SK-N-SH treated with all-trans-retinoic acid at 6 μM for 48 hours (cell line): ENCODE measurements around the gene AGAP3.

ENCODE experiments used
- ARNTL ChIP-seq: fragments of 450-650 bp; formaldehyde crosslinking; IDR thresholded peaks from 2 replicates; pipeline ENCODE4 v1.5.0; 2020; ENCODE audit warnings: low read depth, mild to moderate bottlenecking, moderate library complexity, borderline replicate concordance
- CSDC2 ChIP-seq: fragments of 250-450 bp; sonication (Bioruptor Pico); IDR thresholded peaks from 2 replicates; pipeline ENCODE4 v1.5.0; 2020; ENCODE audit warnings: mild to moderate bottlenecking, moderate library complexity
- PPARA ChIP-seq: fragments of 250-450 bp; sonication (Bioruptor Pico); IDR thresholded peaks from 2 replicates; pipeline ENCODE4 v1.5.0; 2020; ENCODE audit warnings: mild to moderate bottlenecking, borderline replicate concordance
- RARB ChIP-seq: fragments of 250-450 bp; sonication (Bioruptor Pico); IDR thresholded peaks from 2 replicates; pipeline ENCODE4 v1.8.0; 2021; ENCODE audit warnings: mild to moderate bottlenecking, moderate library complexity
- TCF4 ChIP-seq: fragments of 250-450 bp; sonication (Bioruptor Pico); IDR thresholded peaks from 2 replicates; pipeline ENCODE4 v1.8.0; 2021; ENCODE audit warnings: mild to moderate bottlenecking, moderate library complexity, borderline replicate concordance
- TOX ChIP-seq: fragments of 250-450 bp; sonication (Bioruptor Pico); IDR thresholded peaks from 2 replicates; pipeline ENCODE4 v1.8.0; 2021; ENCODE audit warnings: mild to moderate bottlenecking, moderate library complexity, borderline replicate concordance
- ZC3H10 ChIP-seq: fragments of 250-450 bp; sonication (Bioruptor Pico); IDR thresholded peaks from 2 replicates; pipeline ENCODE4 v1.5.1; 2021; ENCODE audit warnings: mild to moderate bottlenecking, moderate library complexity
- ZFP3 ChIP-seq: fragments of 250-450 bp; sonication (Bioruptor Pico); IDR thresholded peaks from 2 replicates; pipeline ENCODE4 v1.5.0; 2020; ENCODE audit warnings: mild to moderate bottlenecking, moderate library complexity
- ZNF565 ChIP-seq: fragments of 450-650 bp; formaldehyde crosslinking; conservative IDR thresholded peaks from 2 replicates; pipeline ENCODE4 v1.5.0; 2020; ENCODE audit warnings: low read depth, mild to moderate bottlenecking, moderate library complexity
- ZNF8 ChIP-seq: fragments of 450-650 bp; formaldehyde crosslinking; IDR thresholded peaks from 2 replicates; pipeline ENCODE4 v1.5.0; 2020; ENCODE audit warnings: mild to moderate bottlenecking, moderate library complexity
- TF ChIP-seq, protein P1 (sequence below): fragments of 250-450 bp; sonication (Bioruptor Pico); IDR thresholded peaks from 2 replicates; pipeline ENCODE4 v1.5.1; 2020; ENCODE audit warnings: low read depth, mild to moderate bottlenecking, moderate library complexity
- TF ChIP-seq, protein P2 (sequence below): fragments of 250-450 bp; sonication (Bioruptor Pico); IDR thresholded peaks from 2 replicates; pipeline ENCODE4 v1.8.0; 2020; ENCODE audit warnings: mild to moderate bottlenecking, moderate library complexity, borderline replicate concordance
- TF ChIP-seq, protein P3 (sequence below): fragments of 250-450 bp; sonication (Bioruptor Pico); IDR thresholded peaks from 2 replicates; pipeline ENCODE4 v1.5.1; 2021; ENCODE audit warnings: mild to moderate bottlenecking, moderate library complexity
- TF ChIP-seq, protein P4 (sequence below): fragments of 250-450 bp; sonication (Bioruptor Pico); IDR thresholded peaks from 2 replicates; pipeline ENCODE4 v1.5.0; 2020; ENCODE audit warnings: mild to moderate bottlenecking, moderate library complexity

DNA sequence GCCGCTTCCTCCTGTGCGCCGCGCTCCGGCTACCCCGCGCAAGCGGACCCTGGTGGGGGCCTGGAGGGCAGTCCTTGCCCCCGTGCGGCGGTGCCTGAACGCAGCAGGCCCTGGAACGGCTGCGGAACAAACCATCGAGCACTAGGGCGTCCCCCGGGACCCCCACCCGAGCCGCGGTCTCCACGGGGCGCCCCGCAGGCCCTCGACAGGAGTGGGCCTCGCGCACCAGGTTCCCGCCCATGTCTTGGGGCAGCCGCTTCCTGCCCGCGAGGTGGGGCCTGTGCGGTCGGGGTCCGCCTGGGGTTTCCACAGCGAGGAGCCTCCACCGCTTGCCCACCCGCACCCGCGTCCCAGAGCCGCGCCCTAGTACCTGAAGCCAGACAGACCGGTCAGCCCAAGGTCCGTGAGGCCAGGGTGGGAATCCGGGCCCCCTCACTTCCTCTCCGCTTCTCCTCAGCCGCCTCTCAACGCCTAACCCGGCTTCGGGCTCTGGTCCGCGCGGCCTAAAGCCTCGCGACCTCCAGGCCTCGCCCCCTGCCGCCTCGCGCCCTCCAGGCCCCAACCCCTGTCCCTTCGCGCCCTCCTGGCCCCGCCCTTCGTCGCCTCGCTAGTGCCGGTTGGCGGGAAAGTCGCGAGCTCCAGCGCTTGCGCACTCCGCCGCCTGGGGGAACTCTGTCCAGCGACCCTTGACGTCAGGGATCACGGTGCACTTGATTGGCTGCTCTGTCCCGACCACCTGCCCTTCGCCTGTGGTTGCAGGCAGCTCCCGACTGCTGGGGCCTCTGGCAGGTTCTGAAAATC is 88.2 kb downstream of the AGAP3 start:
- TF ChIP-seq, protein P1, sequence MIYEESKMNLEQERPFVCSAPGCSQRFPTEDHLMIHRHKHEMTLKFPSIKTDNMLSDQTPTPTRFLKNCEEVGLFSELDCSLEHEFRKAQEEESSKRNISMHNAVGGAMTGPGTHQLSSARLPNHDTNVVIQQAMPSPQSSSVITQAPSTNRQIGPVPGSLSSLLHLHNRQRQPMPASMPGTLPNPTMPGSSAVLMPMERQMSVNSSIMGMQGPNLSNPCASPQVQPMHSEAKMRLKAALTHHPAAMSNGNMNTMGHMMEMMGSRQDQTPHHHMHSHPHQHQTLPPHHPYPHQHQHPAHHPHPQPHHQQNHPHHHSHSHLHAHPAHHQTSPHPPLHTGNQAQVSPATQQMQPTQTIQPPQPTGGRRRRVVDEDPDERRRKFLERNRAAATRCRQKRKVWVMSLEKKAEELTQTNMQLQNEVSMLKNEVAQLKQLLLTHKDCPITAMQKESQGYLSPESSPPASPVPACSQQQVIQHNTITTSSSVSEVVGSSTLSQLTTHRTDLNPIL (CRISPR knock-in tag): no peak
- no peak for TF ChIP-seq PPARA
- no peak for TF ChIP-seq ZNF565
- no peak for TF ChIP-seq ZFP3 (CRISPR knock-in tag)
- TF ChIP-seq, protein P2, sequence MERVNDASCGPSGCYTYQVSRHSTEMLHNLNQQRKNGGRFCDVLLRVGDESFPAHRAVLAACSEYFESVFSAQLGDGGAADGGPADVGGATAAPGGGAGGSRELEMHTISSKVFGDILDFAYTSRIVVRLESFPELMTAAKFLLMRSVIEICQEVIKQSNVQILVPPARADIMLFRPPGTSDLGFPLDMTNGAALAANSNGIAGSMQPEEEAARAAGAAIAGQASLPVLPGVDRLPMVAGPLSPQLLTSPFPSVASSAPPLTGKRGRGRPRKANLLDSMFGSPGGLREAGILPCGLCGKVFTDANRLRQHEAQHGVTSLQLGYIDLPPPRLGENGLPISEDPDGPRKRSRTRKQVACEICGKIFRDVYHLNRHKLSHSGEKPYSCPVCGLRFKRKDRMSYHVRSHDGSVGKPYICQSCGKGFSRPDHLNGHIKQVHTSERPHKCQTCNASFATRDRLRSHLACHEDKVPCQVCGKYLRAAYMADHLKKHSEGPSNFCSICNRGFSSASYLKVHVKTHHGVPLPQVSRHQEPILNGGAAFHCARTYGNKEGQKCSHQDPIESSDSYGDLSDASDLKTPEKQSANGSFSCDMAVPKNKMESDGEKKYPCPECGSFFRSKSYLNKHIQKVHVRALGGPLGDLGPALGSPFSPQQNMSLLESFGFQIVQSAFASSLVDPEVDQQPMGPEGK (CRISPR knock-in tag): no peak
- TF ChIP-seq TCF4 (CRISPR knock-in tag): no peak
- no peak for TF ChIP-seq ZC3H10 (CRISPR knock-in tag)
- no peak for TF ChIP-seq TOX (CRISPR knock-in tag)
- TF ChIP-seq, protein P3, sequence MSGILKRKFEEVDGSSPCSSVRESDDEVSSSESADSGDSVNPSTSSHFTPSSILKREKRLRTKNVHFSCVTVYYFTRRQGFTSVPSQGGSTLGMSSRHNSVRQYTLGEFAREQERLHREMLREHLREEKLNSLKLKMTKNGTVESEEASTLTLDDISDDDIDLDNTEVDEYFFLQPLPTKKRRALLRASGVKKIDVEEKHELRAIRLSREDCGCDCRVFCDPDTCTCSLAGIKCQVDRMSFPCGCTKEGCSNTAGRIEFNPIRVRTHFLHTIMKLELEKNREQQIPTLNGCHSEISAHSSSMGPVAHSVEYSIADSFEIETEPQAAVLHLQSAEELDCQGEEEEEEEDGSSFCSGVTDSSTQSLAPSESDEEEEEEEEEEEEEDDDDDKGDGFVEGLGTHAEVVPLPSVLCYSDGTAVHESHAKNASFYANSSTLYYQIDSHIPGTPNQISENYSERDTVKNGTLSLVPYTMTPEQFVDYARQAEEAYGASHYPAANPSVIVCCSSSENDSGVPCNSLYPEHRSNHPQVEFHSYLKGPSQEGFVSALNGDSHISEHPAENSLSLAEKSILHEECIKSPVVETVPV: no peak
- no peak for TF ChIP-seq ZNF8
- no peak for TF ChIP-seq CSDC2
- TF ChIP-seq RARB (CRISPR knock-in tag): no peak
- TF ChIP-seq, protein P4, sequence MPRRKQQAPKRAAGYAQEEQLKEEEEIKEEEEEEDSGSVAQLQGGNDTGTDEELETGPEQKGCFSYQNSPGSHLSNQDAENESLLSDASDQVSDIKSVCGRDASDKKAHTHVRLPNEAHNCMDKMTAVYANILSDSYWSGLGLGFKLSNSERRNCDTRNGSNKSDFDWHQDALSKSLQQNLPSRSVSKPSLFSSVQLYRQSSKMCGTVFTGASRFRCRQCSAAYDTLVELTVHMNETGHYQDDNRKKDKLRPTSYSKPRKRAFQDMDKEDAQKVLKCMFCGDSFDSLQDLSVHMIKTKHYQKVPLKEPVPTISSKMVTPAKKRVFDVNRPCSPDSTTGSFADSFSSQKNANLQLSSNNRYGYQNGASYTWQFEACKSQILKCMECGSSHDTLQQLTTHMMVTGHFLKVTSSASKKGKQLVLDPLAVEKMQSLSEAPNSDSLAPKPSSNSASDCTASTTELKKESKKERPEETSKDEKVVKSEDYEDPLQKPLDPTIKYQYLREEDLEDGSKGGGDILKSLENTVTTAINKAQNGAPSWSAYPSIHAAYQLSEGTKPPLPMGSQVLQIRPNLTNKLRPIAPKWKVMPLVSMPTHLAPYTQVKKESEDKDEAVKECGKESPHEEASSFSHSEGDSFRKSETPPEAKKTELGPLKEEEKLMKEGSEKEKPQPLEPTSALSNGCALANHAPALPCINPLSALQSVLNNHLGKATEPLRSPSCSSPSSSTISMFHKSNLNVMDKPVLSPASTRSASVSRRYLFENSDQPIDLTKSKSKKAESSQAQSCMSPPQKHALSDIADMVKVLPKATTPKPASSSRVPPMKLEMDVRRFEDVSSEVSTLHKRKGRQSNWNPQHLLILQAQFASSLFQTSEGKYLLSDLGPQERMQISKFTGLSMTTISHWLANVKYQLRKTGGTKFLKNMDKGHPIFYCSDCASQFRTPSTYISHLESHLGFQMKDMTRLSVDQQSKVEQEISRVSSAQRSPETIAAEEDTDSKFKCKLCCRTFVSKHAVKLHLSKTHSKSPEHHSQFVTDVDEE (CRISPR knock-in tag): no peak
- no peak for TF ChIP-seq ARNTL (CRISPR knock-in tag)
